K562 (cell line): ENCODE data around the gene STAU1. TPM values are rescaled to one million over a fixed set of nuclear protein-coding genes. Genes with fewer than 3 reads are reported as not detected.
A peak's percentile ranks its signal among the peaks of the same experiment; 100 is the strongest.

Experiments used
- CTBP1 ChIP-seq: fragments of 450-650 bp; IDR thresholded peaks from 2 replicates; pipeline ENCODE4 v1.6.1; 2016; ENCODE audit warnings: borderline replicate concordance
- FOXJ2 ChIP-seq: fragments of 200-800 bp; sonication (Bioruptor generic); IDR thresholded peaks from 2 replicates; pipeline ENCODE4 v1.6.1; 2016; ENCODE audit warnings: missing genetic modification characterization, missing compliant biosample characterization
- FUS ChIP-seq: fragments of 200-400 bp; formaldehyde crosslinking; optimal IDR thresholded peaks from 2 replicates; pipeline ENCODE3; 2017; ENCODE audit warnings: low read depth, low read length
- GABPA ChIP-seq: fragments of 200-800 bp; sonication (Bioruptor generic); conservative IDR thresholded peaks from 2 replicates; pipeline ENCODE4 v1.6.1; 2016; ENCODE audit warnings: low read depth, missing genetic modification characterization, missing compliant biosample characterization
- GTF2B ChIP-seq: IDR thresholded peaks from 2 replicates; pipeline ENCODE4 v1.6.1; 2011; ENCODE audit not compliant: insufficient read length; ENCODE audit errors: extremely low read depth
- HNRNPL ChIP-seq: fragments of 200-400 bp; formaldehyde crosslinking; IDR thresholded peaks from 2 replicates; pipeline ENCODE4 v1.6.1; 2017; ENCODE audit warnings: low read depth, mild to moderate bottlenecking, low read length
- LARP7 ChIP-seq: fragments of 450-650 bp; IDR thresholded peaks from 2 replicates; pipeline ENCODE4 v1.6.1; 2016
- MTA3 ChIP-seq: fragments of 450-650 bp; formaldehyde crosslinking; IDR thresholded peaks from 2 replicates; pipeline ENCODE4 v1.6.1; 2017; ENCODE audit warnings: mild to moderate bottlenecking, borderline replicate concordance
- MYC ChIP-seq, 2 experiments: fragments of 250-450 bp in 1 of 2; sonication (Bioruptor Pico) in 1 of 2; IDR thresholded peaks; 2 replicates each; pipeline versions ENCODE4 v1.5.1 to v1.6.1; 2012 to 2021; ENCODE audit warnings: low read depth in 2 of 2, borderline replicate concordance in 1 of 2, improper control_type of control experiment in 1 of 2, low read length in 1 of 2, mild to moderate bottlenecking in 1 of 2, moderate library complexity in 1 of 2
- REST ChIP-seq, 2 experiments: fragments of 450-650 bp; formaldehyde crosslinking in 1 of 2; IDR thresholded peaks; 2 replicates each; pipeline versions ENCODE4 v1.4.0 to v1.6.1; 2014 to 2020; ENCODE audit warnings: mild to moderate bottlenecking in 2 of 2, borderline replicate concordance in 1 of 2, low read depth in 1 of 2
- SMARCC2 ChIP-seq: fragments of 450-650 bp; IDR thresholded peaks from 2 replicates; pipeline ENCODE4 v1.6.1; 2017; ENCODE audit warnings: antibody characterized with exemption, moderate library complexity, mild to moderate bottlenecking, low read depth
- SRSF3 ChIP-seq: fragments of 200-400 bp; formaldehyde crosslinking; IDR thresholded peaks from 2 replicates; pipeline ENCODE4 v1.6.1; 2016; ENCODE audit warnings: mild to moderate bottlenecking, low read length, moderate library complexity; ENCODE audit not compliant: insufficient read depth
- TEAD2 ChIP-seq: fragments of 450-650 bp; IDR thresholded peaks from 2 replicates; pipeline ENCODE4 v1.6.1; 2016; ENCODE audit warnings: missing genetic modification characterization, control low read depth, missing compliant biosample characterization
- TEAD4 ChIP-seq, 2 experiments: sonication (generic) in 1 of 2; formaldehyde crosslinking in 1 of 2; IDR thresholded peaks; 2 replicates each; pipeline versions ENCODE4 v1.6.1 to v1.8.0; 2012 to 2022; ENCODE audit warnings: borderline replicate concordance in 1 of 2, inconsistent platforms in 1 of 2, low read length in 1 of 2, mild to moderate bottlenecking in 1 of 2, missing genetic modification reagents in 1 of 2
- U2AF1 ChIP-seq: fragments of 200-400 bp; formaldehyde crosslinking; optimal IDR thresholded peaks from 2 replicates; pipeline ENCODE3; 2017; ENCODE audit warnings: mild to moderate bottlenecking, low read depth, low read length, moderate library complexity
- YY1 ChIP-seq, 3 experiments: IDR thresholded peaks; 2 replicates each; pipeline ENCODE4 v1.6.1; 2011; ENCODE audit warnings: low read length in 2 of 3, mild to moderate bottlenecking in 2 of 3, moderate library complexity in 2 of 3, borderline replicate concordance in 1 of 3, control low read depth in 1 of 3, low read depth in 1 of 3; ENCODE audit not compliant: insufficient read depth in 3 of 3, insufficient replicate concordance in 2 of 3, control insufficient read depth in 1 of 3, insufficient read length in 1 of 3; ENCODE audit errors: extremely low read depth in 1 of 3
- ZFP1 ChIP-seq: fragments of 450-650 bp; formaldehyde crosslinking; IDR thresholded peaks from 2 replicates; pipeline ENCODE4 v1.4.0; 2020; ENCODE audit warnings: mild to moderate bottlenecking, mixed read lengths
- ZNF316 ChIP-seq: fragments of 450-650 bp; IDR thresholded peaks from 2 replicates; pipeline ENCODE4 v1.6.1; 2016
- polyA plus RNA-seq, 8 experiments: library from polyadenylated mRNA; depleted of rRNA in 4 of 8; stranded (reverse) in 5 of 8; unstranded in 3 of 8; fragments of >200 nt; fragmentation: Nextera tagmentation in 2 of 8; fragmentation: Illumina TruSeq in 1 of 8; extraction: Ambion mirVana in 2 of 8; extraction: Trizol in 1 of 8; gene quantifications; 2 replicates each; pipeline versions ENCODE4 v1.2.1 to v1.2.3, GENCODE V29; 2011 to 2014; ENCODE audit warnings: inconsistent platforms in 1 of 8, missing spikeins in 1 of 8
- total RNA-seq, 7 experiments: library from RNA; depleted of rRNA in 6 of 7; stranded (reverse); fragments of >200 nt in 6 of 7; fragmentation: Illumina TruSeq in 2 of 7; extraction: Trizol in 2 of 7; gene quantifications; 2 replicates each; pipeline versions ENCODE4 v1.2.1 to v1.2.3, GENCODE V29; 2011 to 2021; ENCODE audit warnings: low replicate concordance in 1 of 7

STAU1 gene
- total and polyA plus RNA-seq, 9 of the 15 experiments (the other 6 are each of a cell fraction or from before 2014, with no cell fraction given), result 18.0 to 106 (median 50.6) TPM

- TF ChIP-seq ZNF316, result no peak
- 0 out of 2 replicates have a peak, but pooled peaks have one; percentile 40 for TF ChIP-seq TEAD2 (tag)
- TF ChIP-seq YY1 (IDR thresholded peaks at IDR 0.05; ENCODE audit: borderline replicate concordance in 1 of 3, control insufficient read depth in 1 of 3, extremely low read depth in 1 of 3, insufficient read depth in 3 of 3, insufficient read length in 1 of 3, insufficient replicate concordance in 2 of 3, low read depth in 1 of 3, low read length in 2 of 3), result peak in 1 of 3 experiments; percentile 73
- TF ChIP-seq CTBP1, result peak; percentile 17; the same call in 1 of the 2 replicates
- TF ChIP-seq ZFP1 (CRISPR knock-in tag), result 0 out of 2 replicates have a peak, but pooled peaks have one; percentile 28
- TF ChIP-seq TEAD4 (IDR thresholded peaks at IDR 0.05; ENCODE audit: low read length), result peak; percentile 57
- TF ChIP-seq TEAD4 (CRISPR knock-in tag; IDR thresholded peaks at IDR 0.05; ENCODE audit: borderline replicate concordance), result no peak
- TF ChIP-seq FUS, result no peak
- TF ChIP-seq HNRNPL, result no peak
- TF ChIP-seq GTF2B, result no peak
- TF ChIP-seq GABPA, result no peak
- no peak for TF ChIP-seq LARP7
- no peak for TF ChIP-seq U2AF1
- TF ChIP-seq MTA3, result peak; percentile 45; the same call in 1 of the 2 replicates
- peak; percentile 9; the same call in 1 of the 2 replicates for TF ChIP-seq MYC (IDR thresholded peaks at IDR 0.05; ENCODE audit: low read depth, low read length)
- no peak for TF ChIP-seq MYC (CRISPR knock-in tag; IDR thresholded peaks at IDR 0.05; ENCODE audit: borderline replicate concordance, low read depth)
- TF ChIP-seq FOXJ2 (tag), result no peak
- TF ChIP-seq SRSF3, result no peak
- peak; percentile 61; the same call in 1 of the 2 replicates for TF ChIP-seq REST (IDR thresholded peaks at IDR 0.05; ENCODE audit: borderline replicate concordance)
- no peak for TF ChIP-seq REST (CRISPR knock-in tag; IDR thresholded peaks at IDR 0.05; ENCODE audit: low read depth)
- TF ChIP-seq SMARCC2, result no peak
Observed at GRCh38 chr20:49216991-49217578, 29.0 kb upstream of the STAU1 start (continued).
